Smooth muscle cell (in vitro differentiated cells): ENCODE results near the gene ABCA4. TPM values are rescaled to one million over a fixed set of nuclear protein-coding genes. Genes with fewer than 3 reads are reported as not detected.

ENCODE experiments used
- DNase-seq: peaks from one replicate; lab custom pipeline; 2025; ENCODE audit not compliant: unreplicated experiment; lab: John Stamatoyannopoulos, UW
- H2AFZ ChIP-seq: fragments of 200-600 bp; sonication (generic); 2 replicates; pipeline ENCODE4 v1.6.0; 2016; ENCODE audit warnings: antibody characterized with exemption, low read depth, mild to moderate bottlenecking
- H3F3A ChIP-seq: fragments of 200-600 bp; sonication (generic); 2 replicates; pipeline ENCODE4 v1.6.0; 2017; ENCODE audit warnings: antibody characterized with exemption, low read depth
- H3K27ac ChIP-seq: fragments of 200-600 bp; sonication (generic); 2 replicates; pipeline ENCODE4 v1.5.1; 2016; ENCODE audit warnings: low read depth, mild to moderate bottlenecking
- H3K27me3 ChIP-seq: fragments of 200-600 bp; sonication (generic); 2 replicates; pipeline ENCODE4 v1.6.1; 2016; ENCODE audit warnings: low read depth, mild to moderate bottlenecking
- H3K36me3 ChIP-seq: fragments of 200-600 bp; sonication (generic); 2 replicates; pipeline ENCODE4 v1.5.1; 2016; ENCODE audit warnings: low read depth
- H3K4me1 ChIP-seq: fragments of 200-600 bp; sonication (generic); 2 replicates; pipeline ENCODE4 v1.5.1; 2016; ENCODE audit warnings: low read depth
- H3K4me2 ChIP-seq: fragments of 200-600 bp; sonication (generic); 2 replicates; pipeline ENCODE4 v1.6.0; 2016; ENCODE audit warnings: mild to moderate bottlenecking
- H3K4me3 ChIP-seq: fragments of 200-600 bp; sonication (generic); 2 replicates; pipeline ENCODE4 v1.5.1; 2016; ENCODE audit warnings: mild to moderate bottlenecking
- H3K79me2 ChIP-seq: fragments of 200-600 bp; sonication (generic); 2 replicates; pipeline ENCODE4 v1.6.0; 2016; ENCODE audit warnings: low read depth, mild to moderate bottlenecking
- H3K9ac ChIP-seq: fragments of 200-600 bp; sonication (generic); 2 replicates; pipeline ENCODE4 v1.6.0; 2016; ENCODE audit warnings: low read depth
- H3K9me3 ChIP-seq: fragments of 200-600 bp; sonication (generic); replicated peaks from 2 replicates; pipeline ENCODE4 v1.5.1; 2016; ENCODE audit warnings: low read depth
- H4K20me1 ChIP-seq: fragments of 200-600 bp; sonication (generic); 2 replicates; pipeline ENCODE4 v1.6.0; 2016; ENCODE audit warnings: low read depth
- CTCF ChIP-seq: fragments of 200-600 bp; sonication (generic); IDR thresholded peaks from 2 replicates; pipeline ENCODE4 v1.5.1; 2017; ENCODE audit warnings: borderline replicate concordance, mild to moderate bottlenecking, antibody characterized with exemption; ENCODE audit not compliant: insufficient read depth, poor library complexity, severe bottlenecking
- WGBS: methylation state at CpG from one replicate; pipeline ENCODE4 v1.1.7; 2016; ENCODE audit warnings: low lambda C conversion rate; 5-methylcytosine and 5-hydroxymethylcytosine counted together
- polyA plus RNA-seq: library from polyadenylated mRNA; unstranded; fragments of >200 nt; fragmentation: Nextera tagmentation; extraction: Ambion mirVana; gene quantifications from 2 replicates; pipeline ENCODE4 v1.2.1, GENCODE V29; 2016
- total RNA-seq: library from RNA; depleted of rRNA; stranded (reverse); fragments of >200 nt; gene quantifications from 2 replicates; pipeline ENCODE4 v1.2.3, GENCODE V29; 2014

The ABCA4 gene
- total and polyA plus RNA-seq, 2 experiments from 2014 or later = 0.46 to 0.99 TPM

DNA sequence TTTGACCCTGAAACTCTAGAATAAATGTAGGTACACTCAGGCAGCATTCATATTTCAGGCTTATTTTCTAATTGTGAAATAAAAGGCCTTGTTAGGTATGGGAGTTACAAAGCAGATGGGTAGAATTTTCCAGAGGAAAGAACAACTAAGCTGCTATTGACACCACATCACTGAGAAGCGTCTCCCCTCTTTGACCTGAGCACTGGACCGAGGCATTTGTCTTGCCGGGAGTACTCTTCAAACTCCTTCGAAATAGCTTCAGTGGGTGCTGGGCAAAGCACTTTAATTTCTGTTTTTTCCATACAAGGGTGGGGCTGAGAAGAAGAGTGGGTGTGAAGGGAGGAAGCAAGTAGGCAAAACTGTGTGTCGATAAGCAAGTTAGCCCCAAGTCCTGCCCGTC lies 36.4 kb downstream of the ABCA4 start:
- H3K4me3 ChIP-seq = no peak overlapping the region
- H4K20me1 ChIP-seq = no peaks in the 10 kb centered on the region

DNA sequence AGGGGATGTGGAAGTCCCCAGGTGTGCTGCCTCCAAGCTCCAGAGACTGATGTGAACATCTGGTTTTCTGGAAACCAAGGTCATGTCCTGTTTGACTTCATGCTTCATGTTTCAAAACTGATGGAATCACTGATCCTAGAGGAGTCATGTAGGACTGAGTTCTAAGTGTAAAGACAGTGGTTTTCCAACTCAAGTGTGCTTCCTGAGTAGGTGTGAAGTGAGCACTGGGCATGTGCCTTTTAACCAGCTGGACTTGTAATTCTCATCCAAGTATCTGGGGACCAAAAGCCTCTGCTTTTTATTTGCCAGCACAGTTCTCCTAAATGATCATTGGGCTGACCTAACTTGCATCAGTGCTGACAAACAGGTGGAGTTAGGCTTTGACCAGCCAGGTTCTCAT lies 36.9 kb downstream of the ABCA4 start:
- H3F3A ChIP-seq = peaks cover 8% of the 10 kb centered on the region

More for the DNA sequence above, 36.4 kb downstream of the ABCA4 start:
- Histone ChIP-seq H3K9me3 (no peaks in the 10 kb centered on the region), H2AFZ (no peak overlapping the region), H3K27me3 (no peaks in the 10 kb centered on the region), H3K36me3 (no peaks in the 10 kb centered on the region), H3K4me2 (no peak overlapping the region), H3K9ac (no peak overlapping the region), H3K4me1 (peaks cover 22% of the 10 kb centered on the region), H3K27ac (no peak overlapping the region), H3F3A (peaks cover 5% of the 10 kb centered on the region), H3K79me2 (no peaks in the 10 kb centered on the region)
- no peak for DNase-seq
- TF ChIP-seq CTCF = no peak
- 94% methylated on average over 6 of the region's 6 CpGs for WGBS

GRCh38 chr1:94083681-94084080 lies 37.3 kb downstream of the ABCA4 start:
- no peak for TF ChIP-seq CTCF
- WGBS = 89% methylated on average over 4 of the region's 4 CpGs

More for the DNA sequence above, 36.9 kb downstream of the ABCA4 start:
- H2AFZ ChIP-seq = no peak overlapping the region
- H3K9ac ChIP-seq = no peak overlapping the region
- no peak overlapping the region for H3K27ac ChIP-seq
- no peaks in the 10 kb centered on the region for H3K27me3 ChIP-seq
- TF ChIP-seq CTCF = no peak
- H4K20me1 ChIP-seq = no peaks in the 10 kb centered on the region
- DNase-seq = no peak
- H3K79me2 ChIP-seq = no peaks in the 10 kb centered on the region
- no peaks in the 10 kb centered on the region for H3K36me3 ChIP-seq
- H3K9me3 ChIP-seq = no peaks in the 10 kb centered on the region
- H3K4me1 ChIP-seq = peaks cover 27% of the 10 kb centered on the region
- no peak overlapping the region for H3K4me3 ChIP-seq
- H3K4me2 ChIP-seq = no peak overlapping the region

GRCh38 chr1:94081566-94082344 lies 39.2 kb downstream of the ABCA4 start:
- no peak for TF ChIP-seq CTCF
- no peaks in the 10 kb centered on the region for H3K36me3 ChIP-seq
- H3K9me3 ChIP-seq = no peaks in the 10 kb centered on the region
- peaks cover 39% of the 10 kb centered on the region for H3K4me1 ChIP-seq
- peak overlapping the region; percentile 29 for H3K9ac ChIP-seq
- DNase-seq = no peak
- peak overlapping the region; percentile 79 for H3K27ac ChIP-seq
- H3K27me3 ChIP-seq = no peaks in the 10 kb centered on the region
- peak overlapping the region; percentile 37 for H3K4me2 ChIP-seq
- H3K79me2 ChIP-seq = no peaks in the 10 kb centered on the region
- WGBS = 82% methylated on average over 7 of the region's 7 CpGs
- no peaks in the 10 kb centered on the region for H4K20me1 ChIP-seq
- H3K4me3 ChIP-seq = no peak overlapping the region
- no peak overlapping the region for H2AFZ ChIP-seq
- H3F3A ChIP-seq = peaks cover 8% of the 10 kb centered on the region

More at GRCh38 chr1:94083681-94084080, 37.3 kb downstream of the ABCA4 start:
- DNase-seq = no peak
- peaks cover 31% of the 10 kb centered on the region for H3K4me1 ChIP-seq
- no peaks in the 10 kb centered on the region for H3K79me2 ChIP-seq
- H4K20me1 ChIP-seq = no peaks in the 10 kb centered on the region
- no peak overlapping the region for H3K4me2 ChIP-seq
- H2AFZ ChIP-seq = no peak overlapping the region
- H3K27ac ChIP-seq = no peak overlapping the region
- H3K27me3 ChIP-seq = no peaks in the 10 kb centered on the region
- no peaks in the 10 kb centered on the region for H3K9me3 ChIP-seq
- no peak overlapping the region for H3K4me3 ChIP-seq
- H3K9ac ChIP-seq = no peak overlapping the region
- no peaks in the 10 kb centered on the region for H3K36me3 ChIP-seq
- H3F3A ChIP-seq = peaks cover 8% of the 10 kb centered on the region
